ENCODE measurements around the gene ZBTB7C.

GRCh38 chr18:48137374-48138081 is 271.7 kb downstream of the ZBTB7C start:
- TF ChIP-seq RFX5 (IDR thresholded peaks at IDR 0.05; ENCODE audit: low read depth, low read length) (no peak), CTCF (conservative IDR thresholded peaks at IDR 0.05; ENCODE audit: low read depth, low read length) (no peak), POLR2A (IDR thresholded peaks at IDR 0.05; ENCODE audit: low read depth, low read length) (no peak), MXI1 (IDR thresholded peaks at IDR 0.05; ENCODE audit: borderline replicate concordance, low read depth, low read length) (no peak), NFE2L2 (IDR thresholded peaks at IDR 0.05; ENCODE audit: low read depth, low read length) (no peak), RCOR1 (IDR thresholded peaks at IDR 0.05; ENCODE audit: insufficient replicate concordance, low read length) (no peak), RAD21 (IDR thresholded peaks at IDR 0.05; ENCODE audit: low read length) (no peak)
